K562 (cell line): ENCODE data around the gene XPR1. TPM values are rescaled to one million over a fixed set of nuclear protein-coding genes. Genes with fewer than 3 reads are reported as not detected.

ENCODE experiments used
- ATAC-seq: fragments of 200-7000 bp; cut with Tn5 transposase; 3 replicates; pipeline ENCODE4 v1.9.1; 2020; ENCODE audit warnings: moderate library complexity
- BruUV-seq: library from RNA; stranded (reverse); fragments of 400-500 nt; replicated peaks from 2 replicates; lab custom pipeline; 2021; lab: Mats Ljungman, UMichigan
- CTCF ChIA-PET: fragments of 300-600 bp; formaldehyde crosslinking; extraction: SDS; loops from one replicate; lab custom pipeline; 2021; ENCODE audit warnings: low intra/inter-chr PET ratio; lab: Yijun Ruan, JAX
- POLR2A ChIA-PET: fragments of 300-600, 350-650 bp; sonication (Branson Sonifier 250); formaldehyde crosslinking; extraction: SDS; loops from one replicate; lab custom pipeline; 2021; ENCODE audit warnings: antibody characterized with exemption, inconsistent platforms; lab: Yijun Ruan, JAX
- DNase-seq, 4 experiments: peaks; one replicate each; pipeline versions ENCODE4 v3.0.0 to v3.0.0-alpha.2; 2011 to 2018; ENCODE audit warnings: low spot score in 3 of 4, mixed read lengths in 3 of 4; ENCODE audit errors: extremely low read depth in 1 of 4
- FAIRE-seq: peaks from 2 replicates; lab custom pipeline; 2011; peaks lifted over from hg19 to GRCh38; lab: Jason Lieb, UNC
- H2AFZ ChIP-seq: 2 replicates; pipeline ENCODE4 v1.6.0; 2011; ENCODE audit warnings: low read depth, low read length, control low read depth, inconsistent platforms
- H3K27ac ChIP-seq: fragments of 200-600 bp; 3 replicates; pipeline ENCODE4 v1.8.0; 2011; ENCODE audit warnings: low read depth, mild to moderate bottlenecking, control low read depth, inconsistent platforms, low read length, moderate library complexity, mixed read lengths; ENCODE audit errors: extremely low read depth
- H3K27me3 ChIP-seq, 2 experiments: fragments of 300-600 bp in 1 of 2; 2 replicates in 1 of 2; 3 replicates in 1 of 2; pipeline versions ENCODE4 v1.6.0 to v1.8.0; 2011; ENCODE audit warnings: inconsistent platforms in 2 of 2, low read length in 2 of 2, mild to moderate bottlenecking in 1 of 2, mixed read lengths in 1 of 2, moderate library complexity in 1 of 2; ENCODE audit not compliant: control insufficient read depth in 2 of 2, insufficient read depth in 2 of 2
- H3K36me3 ChIP-seq: fragments of 300-600 bp; 3 replicates; pipeline ENCODE4 v1.8.0; 2011; ENCODE audit warnings: mild to moderate bottlenecking, low read length, inconsistent platforms; ENCODE audit not compliant: control insufficient read depth, insufficient read depth
- H3K4me1 ChIP-seq, 2 experiments: fragments of 200-600 bp in 1 of 2; replicated peaks in 1 of 2; 2 replicates in 1 of 2; 3 replicates in 1 of 2; pipeline versions ENCODE4 v1.5.1 to v1.8.0; 2011; ENCODE audit warnings: inconsistent platforms in 2 of 2, low read length in 2 of 2, mild to moderate bottlenecking in 1 of 2, mixed read lengths in 1 of 2, moderate library complexity in 1 of 2; ENCODE audit not compliant: control insufficient read depth in 2 of 2, insufficient read depth in 2 of 2
- H3K4me2 ChIP-seq: 2 replicates; pipeline ENCODE4 v1.6.1; 2011; ENCODE audit warnings: low read length, control low read depth, inconsistent platforms, mixed read lengths; ENCODE audit not compliant: insufficient read depth
- H3K4me3 ChIP-seq: fragments of 200-600 bp; sonication (generic), shearing (Covaris generic); 2 replicates; pipeline ENCODE4 v1.5.1; 2016; ENCODE audit warnings: control low read depth, inconsistent platforms
- H3K79me2 ChIP-seq: fragments of 200-600 bp; 3 replicates; pipeline ENCODE4 v1.8.0; 2011; ENCODE audit warnings: low read length, inconsistent platforms; ENCODE audit not compliant: control insufficient read depth, insufficient read depth
- H3K9ac ChIP-seq, 2 experiments: 2 replicates each; pipeline versions ENCODE4 v1.6.0 to v1.6.1; 2011; ENCODE audit warnings: low read depth in 2 of 2, low read length in 2 of 2, control low read depth in 1 of 2, inconsistent platforms in 1 of 2, mild to moderate bottlenecking in 1 of 2, mixed read lengths in 1 of 2; ENCODE audit not compliant: insufficient read depth in 1 of 2
- H3K9me1 ChIP-seq: one replicate; pipeline ENCODE4 v1.6.0; 2011; ENCODE audit warnings: inconsistent platforms, mild to moderate bottlenecking, low read length, moderate library complexity; ENCODE audit not compliant: control insufficient read depth, insufficient read depth
- H3K9me3 ChIP-seq: replicated peaks from 2 replicates; pipeline ENCODE4 v1.5.1; 2011; ENCODE audit warnings: low read depth, low read length, inconsistent platforms; ENCODE audit not compliant: control insufficient read depth, insufficient read depth
- H4K20me1 ChIP-seq: replicated peaks from 2 replicates; pipeline ENCODE4 v1.6.1; 2011; ENCODE audit warnings: low read length, inconsistent platforms, mixed read lengths; ENCODE audit not compliant: control insufficient read depth, insufficient read depth
- CXXC5 ChIP-seq: fragments of 250-450 bp; sonication (Bioruptor Pico); IDR thresholded peaks from 2 replicates; pipeline ENCODE4 v1.8.0; 2022; ENCODE audit warnings: inconsistent platforms, mild to moderate bottlenecking, moderate library complexity
- HDAC1 ChIP-seq, 2 experiments: fragments of 450-650 bp; IDR thresholded peaks; 2 replicates each; pipeline ENCODE4 v1.6.1; 2016 to 2017; ENCODE audit warnings: inconsistent platforms in 1 of 2, mild to moderate bottlenecking in 1 of 2, moderate library complexity in 1 of 2
- NRF1 ChIP-seq, 2 experiments: fragments of 450-650 bp; IDR thresholded peaks in 1 of 2; conservative IDR thresholded peaks in 1 of 2; 2 replicates each; pipeline ENCODE4 v1.6.1; 2014; ENCODE audit warnings: mild to moderate bottlenecking in 2 of 2
- PKNOX1 ChIP-seq: fragments of 450-650 bp; IDR thresholded peaks from 2 replicates; pipeline ENCODE4 v1.6.1; 2016
- ZNF165 ChIP-seq: fragments of 250-450 bp; sonication (Bioruptor Pico); IDR thresholded peaks from 2 replicates; pipeline ENCODE4 v1.4.0; 2020; ENCODE audit warnings: borderline replicate concordance
- WGBS: fragments of 100-300 bp; shearing (Covaris generic); methylation state at CpG from one replicate; pipeline ENCODE4 v1.1.6; 2016; ENCODE audit warnings: low coverage, mixed read lengths; ENCODE audit not compliant: insufficient coverage; ENCODE audit errors: missing lambda C conversion rate; 5-methylcytosine and 5-hydroxymethylcytosine counted together
- in situ Hi-C: fragments of 300-500 bp; cut with MboI; formaldehyde crosslinking; loops from 4 replicates; pipeline ENCODE4 v1.15.0; 2018; ENCODE audit warnings: inconsistent platforms, mixed read lengths
- intact Hi-C: fragments of 100-400 bp; cut with micrococcal nuclease; formaldehyde crosslinking; loops from 2 replicates; pipeline ENCODE4 v1.14.2; 2022
- polyA plus RNA-seq, 8 experiments: library from polyadenylated mRNA; depleted of rRNA in 4 of 8; stranded (reverse) in 5 of 8; unstranded in 3 of 8; fragments of >200 nt; fragmentation: Nextera tagmentation in 2 of 8; fragmentation: Illumina TruSeq in 1 of 8; extraction: Ambion mirVana in 2 of 8; extraction: Trizol in 1 of 8; gene quantifications; 2 replicates each; pipeline versions ENCODE4 v1.2.1 to v1.2.3, GENCODE V29; 2011 to 2014; ENCODE audit warnings: inconsistent platforms in 1 of 8, missing spikeins in 1 of 8
- total RNA-seq, 7 experiments: library from RNA; depleted of rRNA in 6 of 7; stranded (reverse); fragments of >200 nt in 6 of 7; fragmentation: Illumina TruSeq in 2 of 7; extraction: Trizol in 2 of 7; gene quantifications; 2 replicates each; pipeline versions ENCODE4 v1.2.1 to v1.2.3, GENCODE V29; 2011 to 2021; ENCODE audit warnings: low replicate concordance in 1 of 7
- TF ChIP-seq, protein P1 (sequence below), 2 experiments: IDR thresholded peaks in 1 of 2; conservative IDR thresholded peaks in 1 of 2; 2 replicates each; pipeline ENCODE4 v1.6.1; 2016; ENCODE audit warnings: low read depth in 2 of 2, mild to moderate bottlenecking in 1 of 2, missing compliant biosample characterization in 1 of 2, missing genetic modification characterization in 1 of 2, moderate library complexity in 1 of 2
- TF ChIP-seq, protein P2 (sequence below): sonication (generic); formaldehyde crosslinking; IDR thresholded peaks from 2 replicates; pipeline ENCODE4 v1.8.0; 2022; ENCODE audit warnings: mild to moderate bottlenecking, missing genetic modification reagents

The XPR1 gene
- total and polyA plus RNA-seq, 9 of the 15 experiments (the other 6 are each of a cell fraction or from before 2014, with no cell fraction given), result 3.0 to 66.2 (median 38.6) TPM

DNA sequence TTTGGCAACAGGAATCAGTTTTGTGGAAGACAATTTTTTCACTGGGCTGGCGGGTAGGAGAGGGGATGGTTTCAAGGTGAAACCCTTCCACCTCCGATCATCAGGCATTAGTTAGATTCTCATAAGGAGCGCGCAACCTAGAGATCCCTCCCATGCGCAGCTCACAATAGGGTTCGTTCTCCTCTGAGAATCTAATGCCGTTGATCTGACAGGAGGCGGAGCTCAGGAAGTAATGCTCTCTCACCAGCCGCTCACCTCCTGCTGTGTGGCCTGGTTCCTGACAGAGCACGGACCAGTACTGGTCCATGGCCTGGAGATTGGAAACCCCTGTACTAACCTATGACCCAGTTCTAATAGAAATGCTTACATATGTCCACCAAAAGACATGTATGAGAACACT, 184.3 kb downstream of the XPR1 start:
- 31% methylated on average over 10 of the region's 10 CpGs for WGBS
- H3K9me3 ChIP-seq, result no peaks in the 10 kb centered on the region
- H2AFZ ChIP-seq, result no peak overlapping the region
- H3K4me1 ChIP-seq, result peaks cover 6 to 18% of the 10 kb centered on the region in 2 experiments; a peak in 4 of 5 replicates
- DNase-seq (peak in 1 of 4 experiments; percentile 64), ATAC-seq (peak; percentile 89), FAIRE-seq (peak; percentile 51)
- peak overlapping the region; percentile 14; the same call in 1 of the 2 replicates for H3K4me2 ChIP-seq
- H3K27me3 ChIP-seq, result no peaks in the 10 kb centered on the region
- H3K36me3 ChIP-seq, result peaks cover 21% of the 10 kb centered on the region; the same call in 1 of the 3 replicates
- POLR2A ChIA-PET, result interaction anchor here (0.6 to 1.2 kb wide), 2 partner anchors 12 to 206 kb away, joined by 3 read pairs; no protein-coding TSS in a partner anchor
- H3K79me2 ChIP-seq, result no peaks in the 10 kb centered on the region; the same call in 1 of the 3 replicates
- CTCF ChIA-PET, result no interaction called here
- no peaks in the 10 kb centered on the region for H3K9me1 ChIP-seq
- BruUV-seq, result no TSS peak
- H4K20me1 ChIP-seq, result no peaks in the 10 kb centered on the region
- peak overlapping the region in 1 of 2 experiments; percentile 7; a peak in 1 of 4 replicates for H3K9ac ChIP-seq
- intact Hi-C loops (no loop called here), in situ Hi-C loops (no loop called here)
- TF ChIP-seq NRF1 (conservative IDR thresholded peaks at IDR 0.05 in 1 of 2, IDR thresholded peaks at IDR 0.05 in 1 of 2), result peak; percentile 60 to 69
- TF ChIP-seq CXXC5 (CRISPR knock-in tag), result peak; percentile 37
- TF ChIP-seq, protein P1, sequence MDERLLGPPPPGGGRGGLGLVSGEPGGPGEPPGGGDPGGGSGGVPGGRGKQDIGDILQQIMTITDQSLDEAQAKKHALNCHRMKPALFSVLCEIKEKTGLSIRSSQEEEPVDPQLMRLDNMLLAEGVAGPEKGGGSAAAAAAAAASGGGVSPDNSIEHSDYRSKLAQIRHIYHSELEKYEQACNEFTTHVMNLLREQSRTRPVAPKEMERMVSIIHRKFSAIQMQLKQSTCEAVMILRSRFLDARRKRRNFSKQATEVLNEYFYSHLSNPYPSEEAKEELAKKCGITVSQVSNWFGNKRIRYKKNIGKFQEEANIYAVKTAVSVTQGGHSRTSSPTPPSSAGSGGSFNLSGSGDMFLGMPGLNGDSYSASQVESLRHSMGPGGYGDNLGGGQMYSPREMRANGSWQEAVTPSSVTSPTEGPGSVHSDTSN (CRISPR knock-in tag; IDR thresholded peaks at IDR 0.05; ENCODE audit: low read depth), result no peak
- TF ChIP-seq, protein P1 (tag; conservative IDR thresholded peaks at IDR 0.05; ENCODE audit: low read depth), result 0 out of 2 replicates have a peak, but pooled peaks have one; percentile 6
- TF ChIP-seq, protein P2, sequence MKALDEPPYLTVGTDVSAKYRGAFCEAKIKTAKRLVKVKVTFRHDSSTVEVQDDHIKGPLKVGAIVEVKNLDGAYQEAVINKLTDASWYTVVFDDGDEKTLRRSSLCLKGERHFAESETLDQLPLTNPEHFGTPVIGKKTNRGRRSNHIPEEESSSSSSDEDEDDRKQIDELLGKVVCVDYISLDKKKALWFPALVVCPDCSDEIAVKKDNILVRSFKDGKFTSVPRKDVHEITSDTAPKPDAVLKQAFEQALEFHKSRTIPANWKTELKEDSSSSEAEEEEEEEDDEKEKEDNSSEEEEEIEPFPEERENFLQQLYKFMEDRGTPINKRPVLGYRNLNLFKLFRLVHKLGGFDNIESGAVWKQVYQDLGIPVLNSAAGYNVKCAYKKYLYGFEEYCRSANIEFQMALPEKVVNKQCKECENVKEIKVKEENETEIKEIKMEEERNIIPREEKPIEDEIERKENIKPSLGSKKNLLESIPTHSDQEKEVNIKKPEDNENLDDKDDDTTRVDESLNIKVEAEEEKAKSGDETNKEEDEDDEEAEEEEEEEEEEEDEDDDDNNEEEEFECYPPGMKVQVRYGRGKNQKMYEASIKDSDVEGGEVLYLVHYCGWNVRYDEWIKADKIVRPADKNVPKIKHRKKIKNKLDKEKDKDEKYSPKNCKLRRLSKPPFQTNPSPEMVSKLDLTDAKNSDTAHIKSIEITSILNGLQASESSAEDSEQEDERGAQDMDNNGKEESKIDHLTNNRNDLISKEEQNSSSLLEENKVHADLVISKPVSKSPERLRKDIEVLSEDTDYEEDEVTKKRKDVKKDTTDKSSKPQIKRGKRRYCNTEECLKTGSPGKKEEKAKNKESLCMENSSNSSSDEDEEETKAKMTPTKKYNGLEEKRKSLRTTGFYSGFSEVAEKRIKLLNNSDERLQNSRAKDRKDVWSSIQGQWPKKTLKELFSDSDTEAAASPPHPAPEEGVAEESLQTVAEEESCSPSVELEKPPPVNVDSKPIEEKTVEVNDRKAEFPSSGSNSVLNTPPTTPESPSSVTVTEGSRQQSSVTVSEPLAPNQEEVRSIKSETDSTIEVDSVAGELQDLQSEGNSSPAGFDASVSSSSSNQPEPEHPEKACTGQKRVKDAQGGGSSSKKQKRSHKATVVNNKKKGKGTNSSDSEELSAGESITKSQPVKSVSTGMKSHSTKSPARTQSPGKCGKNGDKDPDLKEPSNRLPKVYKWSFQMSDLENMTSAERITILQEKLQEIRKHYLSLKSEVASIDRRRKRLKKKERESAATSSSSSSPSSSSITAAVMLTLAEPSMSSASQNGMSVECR (CRISPR knock-in tag), result 0 out of 2 replicates have a peak, but pooled peaks have one; percentile 24
- no peak for TF ChIP-seq HDAC1 (IDR thresholded peaks at IDR 0.05)
- no peak for TF ChIP-seq ZNF165 (CRISPR knock-in tag)
- peak; percentile 23; the same call in 1 of the 2 replicates for TF ChIP-seq PKNOX1
- H3K4me3 ChIP-seq, result no peak overlapping the region
- 0 out of 3 replicates have a peak overlapping the region, but pooled peaks have one; percentile 19 for H3K27ac ChIP-seq
